Retinal pigment epithelial cell (primary cell): ENCODE data around the gene ZAP70.

Experiments used
- DNase-seq: peaks from one replicate; pipeline ENCODE4 v3.0.0-alpha.2; 2010; ENCODE audit warnings: low read depth
- H3K4me3 ChIP-seq: 2 replicates; pipeline ENCODE4 v1.5.1; 2011; ENCODE audit warnings: mild to moderate bottlenecking, low read length, control low read depth, moderate library complexity
- TF ChIP-seq, protein P1 (sequence below): conservative IDR thresholded peaks from 2 replicates; pipeline ENCODE4 v1.5.1; 2011; ENCODE audit warnings: low read depth, low read length, control low read depth, inconsistent platforms

The ZAP70 gene

GRCh38 chr2:97769711-97770110 is 56.3 kb downstream of the ZAP70 start:
- no peak for DNase-seq
- TF ChIP-seq, protein P1, sequence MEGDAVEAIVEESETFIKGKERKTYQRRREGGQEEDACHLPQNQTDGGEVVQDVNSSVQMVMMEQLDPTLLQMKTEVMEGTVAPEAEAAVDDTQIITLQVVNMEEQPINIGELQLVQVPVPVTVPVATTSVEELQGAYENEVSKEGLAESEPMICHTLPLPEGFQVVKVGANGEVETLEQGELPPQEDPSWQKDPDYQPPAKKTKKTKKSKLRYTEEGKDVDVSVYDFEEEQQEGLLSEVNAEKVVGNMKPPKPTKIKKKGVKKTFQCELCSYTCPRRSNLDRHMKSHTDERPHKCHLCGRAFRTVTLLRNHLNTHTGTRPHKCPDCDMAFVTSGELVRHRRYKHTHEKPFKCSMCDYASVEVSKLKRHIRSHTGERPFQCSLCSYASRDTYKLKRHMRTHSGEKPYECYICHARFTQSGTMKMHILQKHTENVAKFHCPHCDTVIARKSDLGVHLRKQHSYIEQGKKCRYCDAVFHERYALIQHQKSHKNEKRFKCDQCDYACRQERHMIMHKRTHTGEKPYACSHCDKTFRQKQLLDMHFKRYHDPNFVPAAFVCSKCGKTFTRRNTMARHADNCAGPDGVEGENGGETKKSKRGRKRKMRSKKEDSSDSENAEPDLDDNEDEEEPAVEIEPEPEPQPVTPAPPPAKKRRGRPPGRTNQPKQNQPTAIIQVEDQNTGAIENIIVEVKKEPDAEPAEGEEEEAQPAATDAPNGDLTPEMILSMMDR: no peak
- no peak overlapping the region for H3K4me3 ChIP-seq

- no peak for DNase-seq
- no peak overlapping the region for H3K4me3 ChIP-seq
- TF ChIP-seq, protein P1: no peak
Observed at GRCh38 chr2:97770445-97770844, 57.1 kb downstream of the ZAP70 start.

DNA sequence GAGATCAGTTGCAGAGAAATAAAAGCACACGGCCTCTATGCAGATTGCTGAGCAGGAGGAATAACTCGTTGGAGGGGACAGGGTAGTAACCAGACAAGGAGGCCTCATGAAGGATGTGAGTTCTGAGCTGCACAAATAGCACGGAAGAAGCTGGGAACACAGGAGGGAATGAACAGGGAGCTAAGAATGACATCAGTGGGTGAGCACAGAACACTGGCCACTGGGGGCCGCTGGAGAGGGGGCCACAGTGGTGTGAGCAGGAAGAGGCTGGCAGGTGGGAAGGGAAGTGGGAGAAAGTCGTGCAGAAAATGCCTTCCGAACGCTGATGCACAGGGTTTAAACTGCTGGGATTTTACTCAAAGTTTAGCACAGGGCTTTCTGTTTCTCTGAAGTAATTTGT is 61.0 kb downstream of the ZAP70 start:
- no peak for DNase-seq
- TF ChIP-seq, protein P1: peak; percentile 44
- no peak overlapping the region for H3K4me3 ChIP-seq

DNA sequence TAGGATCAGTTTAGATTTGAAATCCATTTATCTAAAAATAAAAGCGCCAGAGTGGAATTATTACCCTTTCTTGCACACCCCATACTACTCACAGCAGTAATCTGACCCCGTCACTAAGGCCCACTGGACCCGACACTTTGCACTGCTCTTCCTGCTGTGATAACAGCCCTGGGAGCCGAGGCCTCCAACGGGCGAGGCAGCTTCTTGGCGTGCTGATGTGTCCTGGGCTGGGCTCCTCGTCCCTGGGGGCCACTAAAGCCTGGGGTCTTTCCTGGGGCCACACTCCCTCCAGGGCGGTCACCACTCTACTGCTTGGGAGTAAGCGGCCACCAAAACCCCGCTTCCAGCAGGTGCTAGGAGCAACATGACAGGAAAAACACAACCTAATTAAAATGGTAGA is 61.7 kb downstream of the ZAP70 start:
- TF ChIP-seq, protein P1: no peak

DNA sequence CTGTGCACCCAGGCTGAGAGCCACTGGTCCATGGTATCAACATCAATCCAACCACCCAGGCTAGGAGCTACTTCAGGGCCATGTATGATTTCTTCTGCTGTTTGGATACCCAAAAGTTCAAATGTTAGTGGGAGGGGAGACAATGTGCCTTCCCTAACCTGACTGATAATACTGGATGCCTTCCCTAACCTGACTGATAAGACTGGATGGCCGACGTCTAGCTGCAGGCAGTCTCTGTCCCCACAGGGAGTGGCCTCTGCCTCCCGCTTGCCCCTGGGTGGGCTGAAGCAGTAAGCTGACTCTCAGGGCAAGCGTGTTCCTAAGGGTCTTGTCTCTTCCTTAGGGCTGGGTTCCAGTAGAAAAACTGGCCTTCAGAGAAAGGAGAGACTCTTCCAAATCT is 65.8 kb downstream of the ZAP70 start:
- TF ChIP-seq, protein P1: no peak
- H3K4me3 ChIP-seq: no peak overlapping the region
- no peak for DNase-seq

More for the DNA sequence above, 61.7 kb downstream of the ZAP70 start:
- no peak for DNase-seq
- no peak overlapping the region for H3K4me3 ChIP-seq

- DNase-seq: no peak
- TF ChIP-seq, protein P1: no peak
- no peak overlapping the region for H3K4me3 ChIP-seq
Observed at GRCh38 chr2:97781981-97782380, 68.6 kb downstream of the ZAP70 start.

DNA sequence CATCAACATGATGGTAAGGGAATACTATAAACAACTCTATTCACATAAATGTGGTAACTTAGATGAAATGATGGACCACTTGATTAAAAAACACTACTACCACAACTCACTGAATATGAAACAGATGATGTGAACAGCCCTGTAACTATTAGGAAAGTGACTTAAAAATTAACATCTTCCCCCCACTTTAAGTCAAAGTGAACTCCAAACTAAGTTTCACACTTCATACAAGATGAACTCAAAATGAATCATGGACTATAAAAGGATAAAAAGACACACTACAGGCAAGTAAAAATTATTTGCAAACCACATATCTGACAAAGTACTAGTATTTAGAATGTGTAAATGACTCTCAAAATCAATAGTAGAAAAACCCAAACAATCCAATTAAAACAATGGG is 71.6 kb downstream of the ZAP70 start:
- H3K4me3 ChIP-seq: no peak overlapping the region
- TF ChIP-seq, protein P1: no peak
- DNase-seq: no peak
